Choroid plexus epithelial cell (primary cell): ENCODE data around the gene TBX10.

Experiments used
- DNase-seq: peaks from one replicate; pipeline ENCODE4 v3.0.0-alpha.2; 2010; ENCODE audit warnings: low read depth
- H3K4me3 ChIP-seq: 2 replicates; pipeline ENCODE4 v1.5.1; 2011; ENCODE audit warnings: low read depth, mild to moderate bottlenecking, control low read depth, low read length, moderate library complexity
- TF ChIP-seq, protein P1 (sequence below): conservative IDR thresholded peaks from 2 replicates; pipeline ENCODE4 v1.5.1; 2011; ENCODE audit warnings: low read depth, mild to moderate bottlenecking, control low read depth, inconsistent platforms, low read length, moderate library complexity

TBX10 gene

DNA sequence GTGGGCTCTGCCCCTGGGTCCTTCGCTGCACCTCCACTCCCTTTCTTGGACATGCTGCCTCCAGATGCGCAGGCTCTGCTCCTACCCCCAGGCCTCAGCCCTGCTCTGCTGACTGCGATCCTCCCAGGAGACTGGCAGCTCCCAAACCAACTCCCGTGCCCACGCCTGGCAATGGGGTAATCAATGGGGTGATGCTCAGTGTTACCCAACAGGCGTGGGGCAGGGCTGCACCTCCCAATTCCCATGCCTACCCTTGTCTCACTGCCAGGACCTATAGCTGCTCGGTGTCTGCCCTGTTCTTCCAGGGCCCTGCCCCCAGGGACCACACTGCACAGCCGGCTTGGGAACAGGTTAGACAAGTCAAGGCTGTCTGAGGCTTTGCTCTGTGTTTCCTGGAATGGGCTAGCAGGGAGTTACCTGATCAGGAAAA lies 34.9 kb upstream of the TBX10 start, which contains the start of gene ALDH3B2:
Gene ALDH3B2, minus strand, starts transcription at position 182 of the 430 bp plus-strand sequence. CDS start 7,688 bp downstream, outside the sequence.
- no peak within 1 kb of the TSS for H3K4me3 ChIP-seq
- DNase-seq, result no peak
- TF ChIP-seq, protein P1, sequence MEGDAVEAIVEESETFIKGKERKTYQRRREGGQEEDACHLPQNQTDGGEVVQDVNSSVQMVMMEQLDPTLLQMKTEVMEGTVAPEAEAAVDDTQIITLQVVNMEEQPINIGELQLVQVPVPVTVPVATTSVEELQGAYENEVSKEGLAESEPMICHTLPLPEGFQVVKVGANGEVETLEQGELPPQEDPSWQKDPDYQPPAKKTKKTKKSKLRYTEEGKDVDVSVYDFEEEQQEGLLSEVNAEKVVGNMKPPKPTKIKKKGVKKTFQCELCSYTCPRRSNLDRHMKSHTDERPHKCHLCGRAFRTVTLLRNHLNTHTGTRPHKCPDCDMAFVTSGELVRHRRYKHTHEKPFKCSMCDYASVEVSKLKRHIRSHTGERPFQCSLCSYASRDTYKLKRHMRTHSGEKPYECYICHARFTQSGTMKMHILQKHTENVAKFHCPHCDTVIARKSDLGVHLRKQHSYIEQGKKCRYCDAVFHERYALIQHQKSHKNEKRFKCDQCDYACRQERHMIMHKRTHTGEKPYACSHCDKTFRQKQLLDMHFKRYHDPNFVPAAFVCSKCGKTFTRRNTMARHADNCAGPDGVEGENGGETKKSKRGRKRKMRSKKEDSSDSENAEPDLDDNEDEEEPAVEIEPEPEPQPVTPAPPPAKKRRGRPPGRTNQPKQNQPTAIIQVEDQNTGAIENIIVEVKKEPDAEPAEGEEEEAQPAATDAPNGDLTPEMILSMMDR, result no peak

- no peak overlapping the region for H3K4me3 ChIP-seq
- TF ChIP-seq, protein P1, result no peak
These were observed 34.3 kb upstream of the TBX10 start for GRCh38 chr11:67673902-67674301.

DNA sequence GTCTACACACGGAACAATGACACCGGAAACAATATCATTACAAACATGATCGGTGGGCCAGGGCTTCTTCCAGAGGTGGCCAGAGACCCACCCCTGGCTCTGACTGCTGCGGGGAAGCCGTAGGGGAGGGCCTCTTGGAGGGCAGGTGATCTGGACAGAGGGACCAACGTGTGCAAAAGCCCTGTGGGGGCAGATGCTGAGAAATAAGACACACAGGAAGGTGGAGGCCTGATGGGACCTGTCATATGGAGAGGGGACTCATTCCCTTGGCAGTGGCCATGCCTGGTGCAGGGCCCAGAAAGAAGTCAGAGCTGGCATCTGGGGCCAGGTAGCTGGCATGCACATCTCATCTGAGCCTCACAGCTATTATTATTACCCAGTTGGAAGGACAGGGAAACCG lies 33.8 kb upstream of the TBX10 start:
- H3K4me3 ChIP-seq, result no peak overlapping the region
- no peak for DNase-seq
- TF ChIP-seq, protein P1, result no peak

More at GRCh38 chr11:67673902-67674301, 34.3 kb upstream of the TBX10 start:
- no peak for DNase-seq

DNA sequence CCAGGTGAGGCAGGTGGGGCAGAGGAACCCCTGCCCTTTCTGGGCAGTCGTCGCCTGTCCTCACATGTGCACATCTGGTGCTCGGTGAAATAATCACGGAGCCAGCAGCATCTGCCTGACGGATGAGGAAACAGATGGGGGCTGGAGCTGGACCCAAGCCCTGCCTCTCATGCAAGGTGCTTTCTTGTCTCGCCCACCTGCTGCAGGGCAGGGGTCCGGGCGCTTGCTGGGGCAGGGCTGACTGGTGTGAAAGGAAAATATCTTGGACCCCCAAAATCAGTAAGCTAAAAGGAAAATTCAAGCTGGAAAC lies 31.6 kb upstream of the TBX10 start:
- no peak overlapping the region for H3K4me3 ChIP-seq
- DNase-seq, result no peak
- TF ChIP-seq, protein P1, result no peak

DNA sequence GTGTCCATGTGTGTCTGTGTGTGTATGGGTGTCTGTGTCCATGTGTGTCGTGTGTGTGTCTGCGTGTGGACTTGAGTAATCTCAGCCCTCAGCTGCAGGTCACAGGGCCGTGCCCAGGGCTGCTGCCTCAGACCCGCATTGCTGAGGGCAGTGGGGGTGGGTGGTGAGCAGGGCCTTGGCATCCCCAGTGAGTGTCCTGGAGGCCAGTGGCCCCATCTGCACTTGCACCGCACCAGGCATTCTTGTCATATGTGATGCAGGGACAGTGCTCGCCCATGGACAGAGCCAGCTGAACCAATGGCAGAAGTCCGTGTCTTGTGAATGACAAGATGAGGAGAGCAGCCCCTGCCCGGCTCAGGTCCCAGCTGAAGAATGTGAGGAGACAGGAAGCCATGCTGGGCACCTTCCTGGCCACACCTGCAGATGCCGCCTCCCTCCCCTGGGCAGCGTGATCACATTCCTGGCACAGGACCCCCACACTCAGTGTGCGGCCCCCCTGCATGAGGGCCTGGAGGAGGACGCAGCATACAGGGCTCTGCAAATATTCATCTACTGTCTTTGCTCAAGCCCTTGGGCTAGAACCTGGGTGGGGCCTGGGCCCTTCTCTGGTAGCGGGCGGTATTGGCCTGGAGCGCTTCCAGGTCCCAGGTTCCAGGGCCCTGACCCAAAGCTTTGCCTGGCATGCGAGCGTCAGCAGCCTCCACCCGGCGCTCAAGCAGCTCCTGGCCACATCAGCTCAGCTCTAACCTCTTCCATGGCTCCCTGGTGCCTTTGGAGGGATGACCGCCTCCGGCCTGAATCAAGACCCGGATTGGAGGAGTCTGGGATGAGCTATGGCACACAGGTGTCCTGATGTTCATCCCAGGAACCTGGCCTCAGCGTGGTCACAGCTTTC lies 31.0 kb upstream of the TBX10 start:
- TF ChIP-seq, protein P1, result no peak
- H3K4me3 ChIP-seq, result no peak overlapping the region
- no peak for DNase-seq

- TF ChIP-seq, protein P1, result no peak
- H3K4me3 ChIP-seq, result no peak overlapping the region
- DNase-seq, result no peak
These were observed 28.6 kb upstream of the TBX10 start for GRCh38 chr11:67668192-67668551.
